Adrenal gland (tissue), 12 donors: Measurements from ENCODE around the gene WDR20. TPM values are rescaled to one million over a fixed set of nuclear protein-coding genes. Genes with fewer than 3 reads are reported as not detected.
A peak's percentile ranks its signal among the peaks of the same experiment; 100 is the strongest.

Experiments
- DNase-seq, 7 donors: peaks; one replicate each; pipeline ENCODE4 v3.0.0-alpha.2; 2019 to 2020
- H3K27ac ChIP-seq, 5 donors: fragments of 200-600 bp; sonication (generic) in 4 of 5; 1 replicate in 3 of 5; 2 replicates in 2 of 5; pipeline versions ENCODE4 v1.5.1 to v1.8.0; 2016 to 2020; ENCODE audit warnings: mild to moderate bottlenecking in 1 of 5
- H3K27me3 ChIP-seq: fragments of 200-600 bp; 2 replicates; pipeline ENCODE4 v1.8.0; 2021
- H3K36me3 ChIP-seq, 2 donors: fragments of 200-600 bp; replicated peaks in 1 of 2; 1 replicate in 1 of 2; 2 replicates in 1 of 2; pipeline versions ENCODE4 v1.5.1 to v1.8.0; 2018 to 2022
- H3K4me1 ChIP-seq, 2 donors: fragments of 200-600 bp; replicated peaks in 1 of 2; 1 replicate in 1 of 2; 2 replicates in 1 of 2; pipeline versions ENCODE4 v1.5.1 to v1.8.0; 2018 to 2021
- H3K4me3 ChIP-seq, 4 donors: fragments of 200-600 bp; sonication (generic) in 3 of 4; one replicate each; pipeline ENCODE4 v1.5.1; 2016 to 2018
- H3K9me3 ChIP-seq, 3 donors: fragments of 200-600 bp; sonication (generic) in 1 of 3; replicated peaks in 1 of 3; 1 replicate in 2 of 3; 2 replicates in 1 of 3; pipeline versions ENCODE4 v1.5.1 to v1.8.0; 2016 to 2021
- CTCF ChIP-seq, 6 experiments: fragments of 450-650 bp in 4 of 6; fragments of 200-600 bp in 2 of 6; sonication (generic) in 1 of 6; IDR thresholded peaks; 1 replicate in 5 of 6; 2 replicates in 1 of 6; pipeline versions ENCODE4 v1.5.1 to v1.8.0; 2016 to 2021; ENCODE audit warnings: antibody characterized with exemption in 6 of 6, mild to moderate bottlenecking in 2 of 6, moderate library complexity in 1 of 6
- POLR2A ChIP-seq, 2 donors: fragments of 450-650 bp; IDR thresholded peaks; one replicate each; pipeline ENCODE4 v1.6.1; 2017; ENCODE audit warnings: antibody characterized with exemption in 2 of 2, mild to moderate bottlenecking in 2 of 2, moderate library complexity in 1 of 2
- WGBS, 4 donors: extraction: QIAGEN DNeasy Blood & Tissue Kit in 2 of 4; methylation state at CpG; one replicate each; pipeline versions ENCODE4 v1.1.5 to v1.1.7; 2013 to 2017; 5-methylcytosine and 5-hydroxymethylcytosine counted together
- intact Hi-C, 2 donors: fragments of 100-400 bp; cut with DNase I; formaldehyde crosslinking; loops; one replicate each; pipeline versions ENCODE4 v1.14.1 to v1.15.0; 2022 to 2023
- polyA plus RNA-seq, 3 donors: library from polyadenylated mRNA; stranded (reverse); fragments of 200-250 nt in 2 of 3; fragments of 350-450 nt in 1 of 3; fragmentation: Illumina TruSeq in 1 of 3; extraction: RNeasy Lipid Tissue Mini Kit (QIAGEN cat#74804) in 1 of 3; gene quantifications; one replicate each; pipeline ENCODE4 v1.2.3, GENCODE V29; 2013 to 2014
- total RNA-seq, 9 donors: library from RNA; depleted of rRNA in 4 of 9; stranded (reverse); fragments of >200 nt in 4 of 9; fragments of 120-200 nt in 1 of 9; fragmentation: NEBNext Ultra II Directional in 1 of 9; extraction: Animal tissue kit (Norgen Biotek cat#: 25700) in 1 of 9; gene quantifications; one replicate each; pipeline versions ENCODE4 v1.1.0 to v1.2.4, GENCODE V29; 2013 to 2023
- donor health status: healthy with polysubstance abuse.
- donor health status: Bipolar disorder and iron deficiency.
- donor health status: DM: yes; HTN: yes; CAD: no.
- donor health status: DM: no; HTN: no; CAD: no.
- donor health status: DM: no; HTN: no; CAD: no.
- donor health status: DM: yes; HTN: yes; CAD: no.

WDR20 gene
- total and polyA plus RNA-seq, 12 donors: 13.1 to 55.9 (median 38.3) TPM

GRCh38 chr14:102225386-102225785 is 85.7 kb downstream of the WDR20 start:
- H3K27me3 ChIP-seq: no peaks in the 10 kb centered on the region
- no peaks in the 10 kb centered on the region for H3K36me3 ChIP-seq
- H3K9me3 ChIP-seq: no peaks in the 10 kb centered on the region
- DNase-seq: no peak
- H3K4me1 ChIP-seq: peaks cover 0 to 4% of the 10 kb centered on the region in 2 donors
- 88 to 96% (median 91%) methylated on average over 7 of the region's 7 CpGs for WGBS, 4 donors
- intact Hi-C loops: no loop called here
- H3K4me3 ChIP-seq: no peak overlapping the region
- H3K27ac ChIP-seq: no peak overlapping the region
- TF ChIP-seq POLR2A (IDR thresholded peaks at IDR 0.05): no peak
- no peak for TF ChIP-seq CTCF (IDR thresholded peaks at IDR 0.05)

GRCh38 chr14:102225936-102226335 is 86.2 kb downstream of the WDR20 start:
- DNase-seq: no peak
- peaks cover 0 to 4% of the 10 kb centered on the region in 2 donors for H3K4me1 ChIP-seq
- H3K27me3 ChIP-seq: no peaks in the 10 kb centered on the region
- no peaks in the 10 kb centered on the region for H3K36me3 ChIP-seq
- no peak overlapping the region for H3K27ac ChIP-seq
- H3K4me3 ChIP-seq: no peak overlapping the region
- H3K9me3 ChIP-seq: no peaks in the 10 kb centered on the region
- 84 to 88% (median 86%) methylated on average over 11 to 15 of the region's 15 CpGs for WGBS, 4 donors
- intact Hi-C loops: no loop called here
- TF ChIP-seq CTCF (IDR thresholded peaks at IDR 0.05): no peak

GRCh38 chr14:102226356-102227125 is 86.8 kb downstream of the WDR20 start:
- DNase-seq: no peak
- Histone ChIP-seq H3K4me1 (peaks cover 0 to 4% of the 10 kb centered on the region in 2 donors), H3K4me3 (peak overlapping the region in 1 of 4 donors; percentile 49), H3K9me3 (no peaks in the 10 kb centered on the region), H3K27ac (no peak overlapping the region), H3K36me3 (no peaks in the 10 kb centered on the region), H3K27me3 (no peaks in the 10 kb centered on the region)
- TF ChIP-seq CTCF (IDR thresholded peaks at IDR 0.05): no peak
- no peak for TF ChIP-seq POLR2A (IDR thresholded peaks at IDR 0.05)
- intact Hi-C loops: no loop called here
- 68 to 86% (median 82%) methylated on average over 16 to 27 of the region's 27 CpGs for WGBS, 4 donors

- peaks cover 0 to 4% of the 10 kb centered on the region in 2 donors for H3K4me1 ChIP-seq
- peak in 2 of 7 donors; percentile 41 to 51 for DNase-seq
- 60 to 68% (median 65%) methylated on average over 20 to 28 of the region's 28 CpGs for WGBS, 4 donors
- H3K4me3 ChIP-seq: peak overlapping the region in 1 of 4 donors; percentile 49
- peaks cover 0 to 4% of the 10 kb centered on the region in 2 donors for H3K36me3 ChIP-seq
- no peaks in the 10 kb centered on the region for H3K27me3 ChIP-seq
- no peaks in the 10 kb centered on the region for H3K9me3 ChIP-seq
- TF ChIP-seq CTCF (IDR thresholded peaks at IDR 0.05) (no peak), POLR2A (IDR thresholded peaks at IDR 0.05) (peak in 1 of 2 donors; percentile 18)
- intact Hi-C loops: no loop called here
- H3K27ac ChIP-seq: peak overlapping the region in 2 of 5 donors; percentile 17 to 30
Measured at GRCh38 chr14:102227184-102227964, 87.7 kb downstream of the WDR20 start.
